ELR (cell line): Measurements from ENCODE around the gene HAO1.
A peak's percentile ranks its signal among the peaks of the same experiment; 100 is the strongest.

Experiments
- DNase-seq: peaks from one replicate; pipeline ENCODE4 v3.0.0-alpha.2; 2015; ENCODE audit warnings: low read depth

HAO1 gene

DNA sequence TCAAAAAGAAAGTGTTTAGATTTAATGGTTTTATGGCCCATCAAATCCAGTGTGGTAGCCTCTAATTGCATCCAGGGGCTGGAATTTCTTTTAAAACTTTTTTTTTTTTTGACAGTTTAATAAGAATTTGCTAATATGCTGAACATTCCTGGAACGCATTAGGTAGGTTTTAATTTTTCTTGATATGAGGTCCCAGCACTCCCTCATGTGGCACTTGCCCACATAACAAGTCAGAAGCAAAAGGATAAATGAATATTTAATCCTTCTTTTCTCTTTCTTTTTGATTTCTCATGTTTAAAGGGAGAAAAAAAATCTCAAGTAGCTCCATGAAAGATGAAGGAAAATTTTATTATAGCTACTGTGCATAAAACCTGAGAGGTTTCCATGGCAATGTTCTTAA lies 13.5 kb downstream of the HAO1 start:
- DNase-seq, result peak; percentile 62

GRCh38 chr20:7926323-7926722 lies 13.9 kb downstream of the HAO1 start:
- no peak for DNase-seq

DNA sequence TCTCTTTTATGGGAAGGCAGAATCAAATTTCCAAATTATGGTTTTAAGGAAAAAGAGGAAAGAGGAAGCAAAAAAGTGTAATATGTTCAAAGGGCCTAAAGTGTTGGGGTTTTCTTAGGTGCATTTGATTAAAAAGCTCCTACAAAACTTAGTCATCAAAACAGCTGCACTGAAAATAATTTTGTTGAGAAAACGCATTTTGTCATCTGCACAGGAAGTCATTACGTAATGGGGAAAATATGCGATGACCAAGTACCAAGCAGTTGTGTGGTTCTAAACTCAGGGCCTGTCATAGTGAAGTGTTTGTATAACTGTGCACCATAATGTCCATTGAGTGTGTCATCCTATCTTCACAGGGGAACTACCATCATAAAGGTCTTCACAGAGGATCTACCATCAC lies 15.6 kb downstream of the HAO1 start:
- DNase-seq, result peak; percentile 95

- DNase-seq, result no peak
Measured at GRCh38 chr20:7916648-7917047, 23.6 kb downstream of the HAO1 start.

DNA sequence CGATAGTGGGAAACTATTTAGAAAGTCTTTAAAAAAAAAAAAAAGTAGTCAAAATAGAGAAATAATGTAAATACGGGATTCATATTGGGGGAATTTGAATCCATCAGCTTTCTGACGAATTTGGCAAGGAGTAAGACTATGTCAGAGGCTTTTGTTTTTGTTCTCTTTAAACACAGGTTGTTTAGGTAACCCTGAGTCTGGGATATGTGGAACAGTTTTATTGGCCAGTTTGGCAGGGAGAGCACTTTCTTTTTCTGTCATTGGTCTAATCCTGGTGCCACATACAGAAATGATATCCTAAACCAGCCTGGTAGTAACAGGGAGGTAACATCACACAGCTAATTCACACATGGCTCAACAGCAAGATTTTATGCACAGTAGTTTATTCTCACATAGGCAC lies 27.7 kb downstream of the HAO1 start:
- no peak for DNase-seq

DNA sequence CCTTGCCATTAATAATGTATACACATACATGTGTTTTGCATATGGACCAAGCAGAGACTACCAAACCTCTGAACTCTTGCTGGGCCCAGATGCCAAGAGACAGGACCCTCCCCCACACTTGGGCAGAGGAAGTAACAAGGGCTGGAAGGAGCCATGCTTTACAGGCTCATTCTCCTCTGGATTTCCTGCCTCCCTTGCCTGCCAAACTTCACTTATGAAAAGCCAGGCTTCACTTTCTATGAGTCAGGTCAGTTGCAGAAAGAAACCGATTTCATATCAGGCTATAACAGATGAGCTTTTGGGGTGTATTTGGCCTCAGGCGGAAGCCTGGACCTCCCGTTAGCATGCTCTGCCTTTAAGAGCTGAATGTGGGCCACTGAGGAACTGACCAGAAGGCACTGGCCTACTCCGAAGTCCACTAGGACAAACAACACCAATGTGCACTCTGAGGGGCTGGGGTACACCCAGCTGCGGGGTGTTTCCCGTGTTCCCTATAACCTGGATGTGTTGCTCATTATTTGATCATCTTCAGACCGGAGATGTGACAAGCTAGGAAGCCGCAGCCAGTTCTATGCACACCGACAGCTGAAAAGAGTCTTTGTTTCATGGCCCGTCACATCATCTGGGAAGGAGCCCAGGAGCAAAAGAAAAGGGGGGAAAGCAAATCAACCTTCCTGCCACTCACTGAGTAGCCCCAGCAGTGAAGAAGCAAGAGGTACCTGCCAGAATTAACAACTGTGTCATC lies 28.5 kb downstream of the HAO1 start:
- DNase-seq, result no peak

DNA sequence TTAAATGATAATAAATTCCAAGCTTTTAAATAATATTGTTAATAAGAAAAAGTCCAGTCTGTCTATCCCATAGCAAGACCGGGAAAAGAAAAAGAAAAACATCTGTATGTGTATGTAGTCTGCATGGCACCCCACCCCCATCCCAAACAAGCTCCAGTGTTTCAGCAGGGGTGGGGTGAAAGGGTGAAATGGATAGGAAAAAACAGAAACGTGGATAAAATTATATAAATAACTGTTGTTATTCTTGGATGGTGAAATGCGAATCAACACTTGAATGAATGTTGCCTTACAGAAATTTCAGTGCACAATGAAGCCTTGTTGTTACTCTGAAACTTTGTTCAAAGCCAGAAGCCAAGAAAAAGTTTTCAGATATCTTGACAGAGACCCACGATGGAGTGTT lies 31.4 kb downstream of the HAO1 start:
- DNase-seq, result no peak

GRCh38 chr20:7903429-7903828 lies 36.8 kb downstream of the HAO1 start:
- no peak for DNase-seq

DNA sequence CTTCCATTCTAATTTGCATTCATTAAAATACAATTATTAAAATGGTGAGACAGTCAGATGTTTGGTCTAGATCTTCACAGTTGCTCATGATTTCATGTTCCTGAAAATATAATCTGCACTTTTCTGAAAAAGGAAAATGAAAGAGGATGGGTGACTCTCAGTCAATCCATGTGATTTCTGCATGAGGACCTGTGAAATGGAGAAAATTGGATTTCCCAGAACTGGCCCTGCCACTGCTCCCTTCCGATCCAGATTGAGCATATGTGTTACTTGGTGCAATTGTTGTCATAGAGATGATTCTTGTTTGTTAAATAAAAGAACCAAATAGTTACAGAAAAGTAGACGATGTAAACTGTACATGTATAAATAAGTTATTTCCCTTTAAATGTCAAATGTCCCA lies 37.4 kb downstream of the HAO1 start:
- no peak for DNase-seq

DNA sequence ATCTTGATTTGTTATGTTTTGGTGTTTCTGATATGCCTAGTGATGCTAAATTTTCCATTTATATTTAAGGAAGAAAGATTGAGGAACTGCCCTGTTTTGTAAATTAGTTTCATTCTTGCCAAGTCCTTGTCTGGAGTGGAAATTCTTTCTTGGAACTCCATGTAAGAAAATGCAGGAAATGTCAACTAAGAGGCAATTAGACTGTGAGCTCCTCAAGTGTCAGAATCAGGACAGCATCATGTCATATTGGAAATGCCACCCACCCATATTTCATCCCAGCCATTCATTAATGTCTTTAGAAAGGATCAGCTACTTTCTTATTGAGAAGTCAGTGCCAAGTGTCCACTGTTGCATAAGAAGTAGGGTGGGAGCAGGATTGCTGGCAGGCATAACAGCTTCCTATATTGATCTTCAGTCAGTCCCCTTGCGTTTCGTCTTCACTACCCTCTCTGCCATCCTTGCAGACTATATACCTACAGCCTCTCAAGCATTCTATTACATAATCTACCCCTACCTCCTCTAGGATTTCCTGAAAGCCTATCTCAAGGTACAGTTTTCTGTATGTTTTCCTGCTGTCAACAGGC lies 42.4 kb downstream of the HAO1 start:
- no peak for DNase-seq

DNA sequence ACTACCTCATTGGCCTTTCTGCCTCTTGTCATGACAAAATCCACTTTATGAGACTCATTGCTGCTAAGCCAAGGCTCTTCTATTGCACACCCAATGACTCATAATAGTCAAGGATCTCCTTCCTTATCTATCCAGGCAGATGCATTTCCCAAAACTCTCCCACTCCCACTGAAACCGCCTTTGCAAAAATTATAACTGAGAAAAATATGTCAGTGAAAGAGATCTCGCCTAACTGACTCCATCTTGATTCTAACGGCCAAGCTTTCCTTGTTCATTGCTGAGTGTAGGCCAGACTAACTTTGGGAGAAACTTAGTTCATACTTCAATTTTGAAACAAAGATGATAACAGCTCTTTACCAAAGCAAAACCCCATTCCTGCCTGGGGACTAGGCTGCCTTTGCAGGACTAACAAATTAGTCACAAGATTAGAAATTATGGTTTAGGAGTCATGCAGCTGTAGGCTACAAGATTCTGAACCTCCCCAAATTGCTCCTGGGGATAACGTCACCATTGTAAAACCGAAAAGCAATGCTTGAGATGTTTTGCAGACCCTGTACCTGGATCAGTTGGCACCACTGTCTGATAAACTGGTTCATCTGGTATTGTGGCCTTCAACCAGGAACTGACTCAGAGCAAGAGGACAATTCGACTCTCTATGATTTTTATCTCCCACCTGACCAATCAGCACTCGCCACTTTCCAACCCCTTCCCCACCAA lies 47.1 kb downstream of the HAO1 start:
- DNase-seq, result no peak

DNA sequence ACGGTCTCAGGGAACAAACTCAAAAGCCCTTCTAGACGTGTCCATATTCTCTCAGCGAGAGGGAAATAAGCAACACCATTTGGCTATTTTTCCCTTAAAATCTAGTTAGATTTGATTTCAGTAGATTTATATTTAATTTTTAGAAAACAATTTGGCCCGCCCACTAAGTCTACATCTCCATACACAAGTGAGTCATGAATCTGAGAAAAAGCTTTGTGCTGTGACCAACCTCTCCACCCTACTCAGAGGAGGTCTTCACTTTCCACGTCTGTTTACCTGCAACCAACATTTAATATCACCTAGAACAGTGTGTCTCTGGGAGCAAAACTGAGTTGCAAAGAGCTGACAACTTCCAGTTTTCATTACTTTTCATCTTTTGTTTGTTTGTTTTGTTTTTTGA lies 48.6 kb downstream of the HAO1 start:
- no peak for DNase-seq

DNA sequence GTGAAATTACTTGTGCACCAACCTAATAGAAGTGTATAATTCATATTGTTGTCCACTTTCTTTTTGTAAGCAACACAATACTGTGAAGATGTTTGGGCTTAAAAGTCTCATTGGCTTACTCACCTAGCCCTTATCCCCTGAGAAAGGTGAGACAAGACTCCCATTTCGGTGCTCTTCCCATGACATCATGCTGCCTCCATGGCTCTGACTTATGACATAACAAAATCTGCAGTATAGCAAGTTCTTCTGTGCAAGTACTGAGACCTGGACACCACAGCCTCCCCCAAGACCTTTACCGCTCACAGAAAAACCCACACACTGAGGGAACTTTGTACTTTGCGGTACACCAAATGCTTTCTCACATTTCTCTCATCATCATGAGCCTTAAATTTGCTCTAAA lies 50.5 kb downstream of the HAO1 start:
- DNase-seq, result no peak

- DNase-seq, result no peak
Measured at GRCh38 chr20:7883741-7884140, 56.5 kb downstream of the HAO1 start.

- no peak for DNase-seq
Measured at GRCh38 chr20:7883309-7883708, 56.9 kb downstream of the HAO1 start.

- DNase-seq, result no peak
Measured at GRCh38 chr20:7882076-7882475, 58.2 kb downstream of the HAO1 start.

DNA sequence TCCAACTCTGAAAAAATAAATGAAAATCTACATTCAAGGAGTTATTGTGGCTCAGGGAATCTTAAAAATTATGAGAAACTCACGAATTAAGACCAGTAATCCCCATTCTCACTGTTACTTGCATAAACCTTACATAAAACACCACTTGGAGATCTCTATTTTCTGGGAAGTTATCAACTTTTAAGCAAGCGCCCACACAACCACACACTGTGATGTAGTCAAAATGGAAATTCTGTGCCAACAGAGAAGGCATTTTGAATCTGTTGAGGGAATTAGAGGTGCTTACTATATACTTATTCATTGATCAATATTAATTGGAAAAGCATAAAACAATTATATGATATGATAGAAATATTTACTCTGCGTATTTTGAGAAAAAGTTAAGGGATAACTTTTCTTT lies 58.7 kb downstream of the HAO1 start:
- no peak for DNase-seq

GRCh38 chr20:7879883-7880282 lies 60.4 kb downstream of the HAO1 start:
- peak; percentile 4 for DNase-seq

GRCh38 chr20:7868108-7868507 lies 72.2 kb downstream of the HAO1 start:
- DNase-seq, result no peak

GRCh38 chr20:7866285-7866684 lies 74.0 kb downstream of the HAO1 start:
- DNase-seq, result no peak

DNA sequence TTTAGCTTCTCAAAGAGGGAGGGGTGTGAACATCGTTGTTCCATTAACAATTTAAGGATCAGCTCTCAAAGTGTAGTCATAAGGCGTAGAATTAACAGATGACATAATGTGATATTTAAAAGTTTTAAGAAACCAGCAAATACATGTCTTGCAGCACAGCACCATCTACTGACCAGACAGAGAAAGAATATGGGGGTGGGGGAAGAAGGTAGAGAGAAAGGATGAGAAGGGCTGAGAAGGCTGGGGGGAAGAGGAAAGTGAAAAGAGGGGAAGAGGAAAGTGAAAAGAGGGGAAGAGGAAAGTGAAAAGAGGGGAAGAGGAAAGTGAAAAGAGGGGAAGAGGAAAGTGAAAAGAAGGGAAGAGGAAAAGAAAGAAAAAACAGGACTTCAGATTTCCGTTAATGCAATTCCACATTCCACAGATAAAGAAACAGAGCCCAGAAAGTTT lies 80.9 kb downstream of the HAO1 start:
- peak; percentile 74 for DNase-seq

- DNase-seq, result no peak
Measured at GRCh38 chr20:7858734-7859250, 81.5 kb downstream of the HAO1 start.

DNA sequence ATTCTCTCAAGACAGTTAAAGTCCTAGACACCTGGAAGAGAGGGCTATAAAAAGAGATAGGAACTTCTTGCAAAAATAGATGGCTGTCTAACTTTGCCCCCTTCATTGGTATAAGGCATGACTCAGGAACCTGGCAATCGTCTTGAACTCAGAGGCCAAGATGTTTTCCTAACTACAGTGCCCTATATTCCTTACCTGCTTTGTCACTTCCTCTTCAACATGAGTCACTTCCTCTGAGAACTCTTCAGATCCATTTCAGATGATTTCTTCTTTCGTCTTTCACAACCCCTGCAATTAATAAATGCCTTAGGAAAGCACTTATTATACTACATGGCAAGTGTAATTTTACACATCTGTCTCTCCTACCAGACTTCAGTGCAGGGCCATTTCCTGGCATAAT lies 83.5 kb downstream of the HAO1 start:
- peak; percentile 91 for DNase-seq
